Measurements from ENCODE around the gene CSE1L.
"Not testable (repeated sequence)": the region's sequence is repeated elsewhere in the genome, so short reads cannot be mapped to it uniquely, and the experiment has no call there.

The CSE1L gene

DNA sequence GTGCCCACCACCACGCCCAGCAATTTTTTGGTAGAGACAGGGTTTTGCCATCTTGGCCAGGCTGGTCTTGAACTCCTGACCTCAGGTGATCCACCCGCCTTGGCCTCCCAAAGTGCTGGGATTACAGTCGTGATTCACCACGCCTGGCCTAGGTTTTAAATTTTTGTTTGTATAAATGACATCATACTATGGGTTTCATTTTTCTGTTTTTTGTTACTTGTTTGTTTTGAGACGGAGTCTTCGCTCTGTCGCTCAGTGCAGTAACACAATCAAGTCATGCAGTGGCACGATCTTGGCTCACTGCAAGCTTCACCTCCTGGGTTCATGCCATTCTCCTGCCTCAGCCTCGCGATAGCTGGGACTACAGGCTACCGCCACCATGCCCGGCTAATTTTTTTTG, 36.2 kb downstream of the CSE1L start:
- DNase-seq = not testable (repeated sequence)

- no peak for DNase-seq
Measured at GRCh38 chr20:49091104-49091503, 45.0 kb downstream of the CSE1L start.

DNA sequence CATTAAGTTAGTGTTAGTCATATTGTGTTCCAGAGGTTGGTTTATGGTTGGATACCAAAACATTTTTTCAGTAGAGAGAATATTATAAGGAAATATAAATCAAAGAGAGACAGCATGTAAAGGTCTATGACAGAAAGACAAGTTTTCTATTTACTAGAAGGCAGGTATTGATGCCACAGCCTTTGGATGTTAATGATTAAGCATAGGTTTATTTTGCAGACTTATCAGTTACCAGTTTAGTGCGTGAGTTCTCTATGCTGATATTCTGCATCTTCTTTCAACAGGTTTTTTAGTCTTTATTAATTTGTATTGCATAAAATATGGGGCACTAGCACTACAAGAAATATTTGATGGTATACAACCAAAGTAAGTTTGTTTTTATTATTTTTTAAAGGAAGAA, 45.6 kb downstream of the CSE1L start:
- DNase-seq = no peak

DNA sequence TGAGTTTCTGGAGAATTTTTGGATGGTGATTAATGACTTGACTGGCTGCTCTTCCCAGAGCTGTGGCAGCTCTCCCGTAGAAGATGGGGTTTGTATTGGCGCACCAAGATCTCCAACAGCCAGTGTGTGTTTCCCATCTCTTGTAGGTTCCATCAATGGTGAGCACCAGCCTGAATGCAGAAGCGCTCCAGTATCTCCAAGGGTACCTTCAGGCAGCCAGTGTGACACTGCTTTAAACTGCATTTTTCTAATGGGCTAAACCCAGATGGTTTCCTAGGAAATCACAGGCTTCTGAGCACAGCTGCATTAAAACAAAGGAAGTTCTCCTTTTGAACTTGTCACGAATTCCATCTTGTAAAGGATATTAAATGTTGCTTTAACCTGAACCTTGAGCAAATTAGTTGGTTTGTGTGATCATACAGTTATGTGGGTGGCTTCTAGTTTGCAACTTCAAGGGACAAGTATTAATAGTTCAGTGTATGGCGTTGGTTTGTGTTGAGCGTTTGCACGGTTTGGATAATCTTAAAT, 50.2 kb downstream of the CSE1L start:
- DNase-seq = no peak

DNA sequence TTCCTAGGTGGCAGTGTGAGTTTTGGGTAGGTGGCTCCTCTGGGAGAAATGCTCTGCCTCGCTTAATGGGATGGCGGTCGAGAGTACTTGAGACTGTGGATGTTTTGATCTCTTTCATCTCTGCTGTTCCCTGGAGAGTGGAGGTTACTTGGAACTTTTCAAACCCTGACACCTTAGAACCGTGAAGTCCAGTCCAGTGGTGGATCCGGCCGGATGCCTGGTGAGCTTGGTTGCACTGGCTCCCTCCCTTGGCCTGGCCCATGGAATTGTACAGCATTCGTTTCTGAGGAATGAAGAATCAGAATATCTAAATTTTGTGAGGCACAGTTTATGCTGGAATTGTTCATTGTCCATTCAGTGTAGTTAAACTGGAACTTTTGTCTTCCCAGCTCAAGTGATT, 51.0 kb downstream of the CSE1L start:
- no peak for DNase-seq

- no peak for DNase-seq
Measured at GRCh38 chr20:49098136-49098535, 52.0 kb downstream of the CSE1L start.

DNA sequence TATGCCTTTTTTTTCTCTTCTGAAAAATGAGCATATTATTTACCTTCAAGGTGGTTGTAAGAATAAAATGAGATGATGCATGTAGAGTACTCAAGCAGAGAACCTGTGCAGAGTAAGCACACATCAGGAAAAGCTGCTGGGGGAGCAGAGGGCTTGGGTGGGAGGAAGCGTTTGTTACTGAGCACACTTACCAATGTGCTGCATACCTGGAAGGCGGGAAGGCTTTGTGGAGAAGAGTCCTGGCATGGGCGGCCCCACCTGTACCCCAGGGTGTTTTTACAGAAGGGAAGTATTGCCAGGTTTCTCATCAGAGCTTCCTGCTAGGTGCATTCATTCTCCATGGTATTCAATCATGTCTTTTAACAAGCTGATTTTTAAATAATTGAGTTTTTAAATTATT, 52.9 kb downstream of the CSE1L start:
- DNase-seq = no peak

DNA sequence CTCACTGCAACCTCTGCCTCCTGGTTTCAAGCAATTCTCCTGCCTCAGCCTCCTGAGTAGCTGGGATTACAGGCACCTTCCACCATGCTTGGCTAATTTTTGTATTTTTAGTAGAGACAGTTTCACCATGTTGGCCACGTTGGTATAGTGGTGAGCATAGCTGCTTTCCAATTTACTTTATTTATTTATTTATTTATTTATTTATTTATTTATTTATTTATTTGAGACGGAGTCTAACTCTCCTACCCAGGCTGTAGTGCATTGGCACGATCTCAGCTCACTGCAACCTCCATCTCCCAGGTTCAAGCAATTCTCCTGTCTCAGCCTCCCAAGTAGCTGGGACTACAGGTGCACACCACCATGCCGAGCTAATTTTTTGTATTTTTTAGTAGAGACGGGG, 54.2 kb downstream of the CSE1L start:
- not testable (repeated sequence) for DNase-seq

DNA sequence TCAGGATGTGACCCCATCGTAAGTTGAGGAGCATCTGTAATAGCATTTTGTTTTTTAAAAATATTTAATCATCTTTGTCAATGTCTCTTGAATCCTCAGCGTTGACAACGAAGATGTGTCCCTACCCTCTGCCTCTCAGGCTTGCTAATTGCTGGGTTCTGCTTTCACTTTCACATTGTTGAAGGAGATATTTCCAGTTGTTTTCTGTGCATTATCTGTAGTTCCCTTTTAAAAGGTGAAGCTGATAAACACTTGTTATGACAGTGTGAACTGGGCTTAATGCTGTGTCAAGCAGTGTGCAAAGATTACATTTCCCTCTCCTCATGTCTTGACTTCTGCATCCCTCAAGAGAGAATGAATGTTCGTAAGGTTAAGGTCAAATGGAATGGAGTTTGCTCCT, 54.9 kb downstream of the CSE1L start:
- no peak for DNase-seq

DNA sequence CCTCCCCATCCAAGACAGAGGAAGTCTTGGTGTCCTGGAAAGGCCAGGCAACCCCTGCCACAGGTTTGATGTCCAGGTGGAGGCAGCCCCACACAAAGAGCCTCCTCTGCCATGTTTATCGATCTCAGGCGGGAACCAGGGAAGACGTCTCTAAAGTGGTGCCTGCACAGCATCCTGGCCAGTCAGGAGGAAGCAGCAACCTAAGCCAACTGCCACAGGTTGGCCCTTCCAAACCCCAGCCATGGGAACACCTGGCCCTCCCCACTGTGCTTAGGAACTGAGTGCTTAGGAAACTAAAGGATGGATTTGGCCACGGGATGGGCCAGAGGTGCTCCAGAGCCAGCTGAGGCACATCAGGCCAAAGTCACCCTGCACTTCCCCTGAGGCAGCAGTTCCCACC, 56.9 kb downstream of the CSE1L start:
- DNase-seq = no peak

DNA sequence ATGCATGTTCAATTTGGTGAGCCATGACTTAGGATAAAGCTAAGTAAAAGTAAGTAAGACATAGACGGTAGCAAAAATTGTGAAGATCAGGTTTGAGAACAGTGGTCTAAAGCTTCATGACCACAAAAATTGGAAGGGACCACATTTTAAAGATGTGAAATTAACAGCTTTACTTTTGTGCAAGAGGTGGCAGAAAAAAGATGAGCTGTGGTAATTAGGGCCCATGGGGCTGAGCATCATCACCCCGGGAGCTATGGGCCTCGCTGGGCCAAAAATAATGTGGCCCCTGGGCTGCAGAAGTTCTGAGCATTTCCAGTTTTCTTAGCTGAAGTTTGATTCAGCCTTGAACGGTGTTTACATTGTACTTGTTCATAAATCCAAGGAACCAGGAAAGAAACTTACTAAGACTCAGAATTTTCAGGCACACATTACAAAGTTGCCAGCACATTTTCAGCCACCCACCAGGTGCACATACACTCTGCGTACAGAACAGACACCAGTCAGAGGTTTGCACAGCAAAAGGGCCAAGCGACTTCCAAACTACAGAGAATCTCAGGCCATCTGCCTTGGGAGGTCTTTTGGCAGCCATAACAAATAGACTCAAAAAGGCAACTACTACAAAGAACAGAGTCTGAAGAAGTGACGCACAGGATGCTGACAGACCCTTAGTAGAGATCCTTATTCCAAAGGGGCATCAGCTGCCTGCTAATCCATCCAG, 57.7 kb downstream of the CSE1L start:
- DNase-seq = no peak

DNA sequence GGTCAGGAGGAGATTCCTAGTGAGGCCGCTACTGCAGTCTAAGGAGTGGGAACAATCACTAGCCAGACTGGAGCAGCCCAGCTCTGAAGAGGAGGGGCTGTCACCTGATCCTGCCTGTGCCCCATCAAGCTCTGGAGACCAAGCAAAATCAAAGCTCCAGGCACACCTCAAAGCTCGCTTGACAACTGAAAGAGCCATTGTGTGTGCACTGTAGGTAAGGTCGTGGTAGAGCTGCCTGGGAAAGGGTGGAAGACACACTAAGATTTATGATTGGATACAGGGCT, 58.2 kb downstream of the CSE1L start:
- no peak for DNase-seq

DNA sequence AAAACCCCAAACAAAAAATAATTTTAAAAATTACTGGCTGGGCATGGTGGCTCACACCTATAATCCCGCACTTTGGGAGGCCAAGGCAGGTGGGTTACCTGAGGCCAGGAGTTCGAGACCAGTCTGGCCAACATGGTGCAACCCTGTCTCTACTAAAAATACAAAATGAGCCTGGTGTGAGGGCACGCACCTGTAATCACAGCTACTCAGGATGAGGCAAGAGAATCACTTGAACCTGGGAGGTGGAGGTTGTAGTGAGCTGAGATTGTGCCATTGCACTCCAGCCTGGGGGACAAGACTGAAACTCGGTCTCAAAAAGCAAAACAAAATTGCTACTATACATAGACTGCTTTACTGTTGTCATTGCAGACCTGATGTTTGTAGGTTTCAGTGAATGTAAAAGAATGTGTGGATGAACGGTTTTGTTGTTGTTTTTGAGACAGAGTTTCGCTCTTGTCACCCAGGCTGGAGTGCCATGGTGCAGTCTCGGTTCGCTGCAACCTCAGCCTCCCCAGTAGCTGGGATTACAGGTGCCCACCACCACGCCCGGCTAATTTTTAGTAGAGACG, 59.0 kb downstream of the CSE1L start:
- DNase-seq = not testable (repeated sequence)

DNA sequence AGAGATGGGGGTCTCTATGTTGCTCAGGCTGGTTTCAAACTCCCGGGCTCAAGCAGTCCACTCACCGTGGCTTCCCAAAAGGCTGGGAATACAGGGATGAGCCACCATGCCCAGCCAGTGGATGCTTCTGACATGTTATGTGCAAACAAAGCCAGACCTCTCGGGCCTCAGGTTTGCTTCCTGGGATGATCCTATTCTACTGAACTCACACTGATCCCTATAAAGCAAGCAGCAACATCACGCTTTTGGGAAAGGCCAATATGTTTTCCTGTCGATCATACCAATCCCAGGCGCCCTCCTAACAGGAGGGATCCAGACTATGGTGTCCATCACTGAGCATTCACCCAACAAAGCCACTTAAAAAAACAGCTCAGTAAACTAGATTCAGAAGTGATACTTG, 60.2 kb downstream of the CSE1L start:
- DNase-seq = no peak

DNA sequence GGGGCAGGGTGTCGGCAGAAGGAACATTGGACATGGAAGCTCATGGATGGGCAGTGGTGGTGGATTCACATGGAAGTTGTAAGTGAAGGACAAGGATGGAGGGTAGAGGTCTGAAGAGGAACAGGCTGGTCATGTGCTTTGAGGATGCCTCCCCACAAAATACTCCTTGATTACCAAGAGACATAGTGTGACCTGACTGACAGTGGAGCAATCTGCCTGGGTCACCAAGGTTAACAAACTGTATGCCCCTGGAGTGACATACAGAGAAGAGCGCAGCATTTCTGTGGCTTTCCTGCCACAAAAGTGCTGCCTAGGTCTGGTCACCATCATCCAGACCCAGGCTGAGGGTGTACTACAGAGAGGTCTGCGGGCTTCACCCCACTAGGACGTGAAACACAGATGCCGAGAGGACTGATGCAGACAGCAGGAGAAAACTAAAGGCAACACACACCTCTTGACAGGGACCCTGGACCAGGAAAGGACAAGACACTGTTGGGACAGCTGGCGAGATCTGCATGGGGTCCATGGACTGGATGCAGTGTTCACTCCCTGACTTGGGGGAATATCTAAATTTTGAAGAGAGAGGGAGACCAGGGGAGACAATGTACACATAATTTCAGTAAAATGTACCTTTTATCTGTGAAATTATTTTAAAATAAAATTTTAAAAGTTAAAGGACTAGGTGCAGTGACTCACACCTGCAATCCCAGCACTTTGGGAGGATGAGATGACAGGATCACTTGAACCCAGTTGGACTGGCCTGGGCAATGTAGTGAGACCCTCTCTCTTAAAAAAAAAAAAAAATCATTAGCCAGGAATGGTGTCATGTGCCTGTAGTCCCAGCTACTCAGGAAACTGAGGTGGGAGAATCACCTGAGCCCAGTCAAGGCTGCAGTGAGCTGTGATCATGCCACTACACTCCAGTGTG, 64.9 kb downstream of the CSE1L start:
- no peak for DNase-seq

- DNase-seq = no peak
Measured at GRCh38 chr20:49112596-49113274, 66.6 kb downstream of the CSE1L start.

- no peak for DNase-seq
Measured at GRCh38 chr20:49115564-49115963, 69.5 kb downstream of the CSE1L start.

DNA sequence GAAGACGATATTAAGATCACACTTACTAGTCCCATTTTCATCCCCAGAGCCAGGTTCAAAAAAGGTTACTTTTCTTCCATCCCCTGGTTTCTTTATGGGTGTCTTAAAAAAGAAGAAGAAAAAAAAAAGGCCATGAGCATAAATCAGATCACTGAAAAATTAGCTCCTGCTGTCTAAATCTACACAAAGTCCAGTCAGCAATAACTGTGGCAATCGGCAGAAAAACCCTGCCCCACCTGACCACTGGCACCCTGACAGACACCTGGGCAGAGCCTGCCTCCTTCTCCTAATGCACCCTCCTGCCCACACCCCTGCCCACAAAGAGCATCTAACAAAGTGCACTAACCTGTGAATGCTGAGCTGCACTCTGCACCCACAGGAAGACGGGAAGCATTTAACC, 72.2 kb downstream of the CSE1L start:
- DNase-seq = no peak

GRCh38 chr20:49119988-49120387, 73.9 kb downstream of the CSE1L start:
- no peak for DNase-seq

- no peak for DNase-seq
Measured at GRCh38 chr20:49122920-49123319, 76.8 kb downstream of the CSE1L start.

GRCh38 chr20:49123982-49124381, 77.9 kb downstream of the CSE1L start:
- no peak for DNase-seq

GRCh38 chr20:49132995-49133478, 86.9 kb downstream of the CSE1L start:
- peak in 1 of 2 donors; percentile 81 for DNase-seq

GRCh38 chr20:49133571-49133970, 87.5 kb downstream of the CSE1L start:
- DNase-seq = no peak
